AG04450 (cell line): ENCODE measurements around the gene CHML. TPM values are rescaled to one million over a fixed set of nuclear protein-coding genes. Genes with fewer than 3 reads are reported as not detected.

Source experiments
- CTCF ChIA-PET: fragments of 300-600, 350-600 bp; formaldehyde crosslinking; extraction: SDS; loops from one replicate; lab custom pipeline; 2022; ENCODE audit warnings: antibody characterized with exemption, inconsistent platforms; lab: Charles Lee
- POLR2A ChIA-PET: fragments of 350-600 bp; formaldehyde crosslinking; extraction: SDS; loops from one replicate; lab custom pipeline; 2021; ENCODE audit warnings: antibody characterized with exemption, inconsistent platforms; lab: Yijun Ruan, JAX
- DNase-seq: peaks from one replicate; pipeline ENCODE4 v3.0.0-alpha.2; 2011; ENCODE audit warnings: low read depth, low spot score
- H3K27ac ChIP-seq: one replicate; pipeline ENCODE4 v1.5.1; 2012; ENCODE audit warnings: low read depth, low read length, control low read depth
- H3K27me3 ChIP-seq: one replicate; pipeline ENCODE4 v1.6.0; 2012; ENCODE audit warnings: low read length; ENCODE audit not compliant: control insufficient read depth, insufficient read depth
- H3K4me3 ChIP-seq: 2 replicates; pipeline ENCODE4 v1.5.1; 2011; ENCODE audit warnings: mild to moderate bottlenecking, low read depth, low read length, control low read depth
- H3K9me3 ChIP-seq: 2 replicates; pipeline ENCODE4 v1.5.1; 2012; ENCODE audit warnings: low read length; ENCODE audit not compliant: control insufficient read depth, insufficient read depth
- CTCF ChIP-seq: IDR thresholded peaks from 2 replicates; pipeline ENCODE4 v1.5.1; 2011; ENCODE audit warnings: low read depth, low read length, control low read depth, inconsistent platforms
- polyA plus RNA-seq: library from polyadenylated mRNA; depleted of rRNA; stranded (reverse); fragments of >200 nt; gene quantifications from 2 replicates; pipeline ENCODE4 v1.2.3, GENCODE V29; 2011

Gene CHML
- polyA plus RNA-seq, 1 experiment: 17.1 TPM

GRCh38 chr1:241638099-241638682 lies 2.0 kb downstream of the CHML start:
- Histone ChIP-seq H3K9me3 (no peaks in the 10 kb centered on the region; the same call in 1 of the 2 replicates), H3K4me3 (peak overlapping the region; percentile 95), H3K27ac (no peak overlapping the region), H3K27me3 (no peaks in the 10 kb centered on the region)
- no peak for DNase-seq
- ChIA-PET CTCF (interaction anchor here (0.7 to 1.3 kb wide), 4 partner anchors 11 to 209 kb away, joined by 3 to 7 read pairs (median 4); no protein-coding TSS in a partner anchor), POLR2A (no interaction called here)
- no peak for TF ChIP-seq CTCF

GRCh38 chr1:241637604-241638003 lies 2.6 kb downstream of the CHML start:
- Histone ChIP-seq H3K4me3 (peak overlapping the region; percentile 95), H3K9me3 (no peaks in the 10 kb centered on the region), H3K27ac (no peak overlapping the region), H3K27me3 (no peaks in the 10 kb centered on the region)
- CTCF ChIA-PET: interaction anchor here (0.7 to 1.3 kb wide), 3 partner anchors 10 to 210 kb away, joined by 3 to 7 read pairs (median 3); no protein-coding TSS in a partner anchor
- POLR2A ChIA-PET: no interaction called here
- TF ChIP-seq CTCF: no peak
- DNase-seq: no peak

- ChIA-PET POLR2A (no interaction called here), CTCF (interaction anchor here (0.7 to 1.3 kb wide), 3 partner anchors 10 to 210 kb away, joined by 3 to 7 read pairs (median 3); no protein-coding TSS in a partner anchor)
- Histone ChIP-seq H3K27me3 (no peaks in the 10 kb centered on the region), H3K27ac (no peak overlapping the region), H3K4me3 (peak overlapping the region; percentile 95), H3K9me3 (no peaks in the 10 kb centered on the region)
- no peak for DNase-seq
- TF ChIP-seq CTCF: no peak
Observed at GRCh38 chr1:241637046-241637590, 3.1 kb downstream of the CHML start.

GRCh38 chr1:241636291-241636690 lies 3.9 kb downstream of the CHML start:
- DNase-seq: no peak
- no peak overlapping the region for H3K27ac ChIP-seq
- no peak overlapping the region for H3K4me3 ChIP-seq
- no peaks in the 10 kb centered on the region for H3K27me3 ChIP-seq
- POLR2A ChIA-PET: interaction anchor here (0.9 kb wide), 1 partner anchor 21 kb away, joined by 3 read pairs; no protein-coding TSS in a partner anchor
- no peak for TF ChIP-seq CTCF
- CTCF ChIA-PET: interaction anchor here (1.0 to 5.0 kb wide), 2 partner anchors 9 to 25 kb away, joined by 5 to 45 read pairs; no protein-coding TSS in a partner anchor
- H3K9me3 ChIP-seq: no peaks in the 10 kb centered on the region
